HUES48 (cell line): ENCODE results near the gene PARD6A.
A peak's percentile ranks its signal among the peaks of the same experiment; 100 is the strongest.

Experiments
- H3K27ac ChIP-seq: one replicate; pipeline ENCODE4 v1.7.0; 2013; ENCODE audit warnings: low read depth, low read length, inconsistent platforms
- H3K27me3 ChIP-seq: 2 replicates; pipeline ENCODE4 v1.6.1; 2013; ENCODE audit warnings: mild to moderate bottlenecking, low read length; ENCODE audit not compliant: control insufficient read depth, insufficient read depth
- H3K36me3 ChIP-seq: 2 replicates; pipeline ENCODE4 v1.6.1; 2013; ENCODE audit warnings: low read length; ENCODE audit not compliant: control insufficient read depth, insufficient read depth
- H3K4me1 ChIP-seq: 2 replicates; pipeline ENCODE4 v1.6.1; 2013; ENCODE audit warnings: mild to moderate bottlenecking, low read length; ENCODE audit not compliant: control insufficient read depth, insufficient read depth
- H3K4me3 ChIP-seq: 2 replicates; pipeline ENCODE4 v1.5.1; 2013; ENCODE audit warnings: mild to moderate bottlenecking, low read depth, low read length
- H3K9ac ChIP-seq: 2 replicates; pipeline ENCODE4 v1.6.1; 2013; ENCODE audit warnings: mild to moderate bottlenecking, low read depth, low read length, moderate library complexity
- H3K9me3 ChIP-seq: 2 replicates; pipeline ENCODE4 v1.6.1; 2013; ENCODE audit warnings: low read length; ENCODE audit not compliant: control insufficient read depth, insufficient read depth

PARD6A gene

DNA sequence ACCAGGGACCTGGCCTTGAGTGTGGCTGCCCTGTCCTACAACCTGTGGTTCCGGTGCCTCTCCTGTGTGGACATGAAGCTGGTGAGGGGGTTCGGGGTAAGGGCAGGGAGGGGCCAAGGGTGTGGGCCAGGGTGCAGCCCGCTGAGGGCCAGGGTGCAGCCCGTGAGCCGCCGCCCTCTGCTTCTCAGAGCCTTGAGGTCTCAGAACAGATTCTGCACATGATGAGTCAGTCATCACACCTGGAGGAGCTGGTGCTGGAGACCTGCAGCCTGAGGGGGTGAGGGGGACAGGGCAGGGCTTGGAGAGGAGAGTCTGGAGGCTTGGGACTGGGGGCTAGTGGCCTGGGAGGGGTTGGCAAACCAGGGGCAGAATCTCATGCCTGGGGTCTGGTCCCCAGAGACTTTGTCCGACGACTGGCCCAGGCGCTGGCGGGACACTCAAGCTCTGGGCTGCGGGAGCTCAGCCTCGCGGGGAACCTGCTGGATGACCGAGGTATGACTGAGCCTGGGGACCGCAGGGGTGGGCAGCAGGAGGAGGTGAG lies 13.6 kb upstream of the PARD6A start:
- Histone ChIP-seq H3K9ac (no peak overlapping the region), H3K4me3 (no peak overlapping the region), H3K27me3 (no peaks in the 10 kb centered on the region; the same call in 1 of the 2 replicates), H3K9me3 (no peaks in the 10 kb centered on the region), H3K36me3 (peaks cover 16% of the 10 kb centered on the region), H3K4me1 (peaks cover 3% of the 10 kb centered on the region; the same call in 1 of the 2 replicates), H3K27ac (no peak overlapping the region)

DNA sequence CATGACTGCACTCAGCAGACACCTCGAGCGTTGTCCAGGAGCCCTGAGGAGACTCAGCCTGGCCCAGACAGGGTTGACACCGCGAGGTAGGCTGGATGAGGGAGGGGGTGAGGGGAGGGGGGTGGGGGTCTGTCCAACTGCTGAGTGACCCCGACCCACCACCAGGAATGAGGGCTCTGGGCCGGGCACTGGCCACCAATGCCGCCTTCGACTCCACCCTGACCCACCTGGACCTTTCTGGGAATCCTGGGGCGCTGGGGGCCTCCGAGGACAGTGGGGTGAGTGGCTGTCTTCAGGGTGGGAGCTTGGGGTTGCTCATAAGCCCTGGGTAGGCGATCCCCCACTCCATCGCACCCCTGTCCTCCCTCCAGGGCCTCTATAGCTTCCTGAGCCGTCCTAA lies 13.1 kb upstream of the PARD6A start:
- H3K4me1 ChIP-seq, result peaks cover 3% of the 10 kb centered on the region; the same call in 1 of the 2 replicates
- H3K27me3 ChIP-seq, result no peaks in the 10 kb centered on the region; the same call in 1 of the 2 replicates
- no peak overlapping the region for H3K9ac ChIP-seq
- H3K36me3 ChIP-seq, result peaks cover 16% of the 10 kb centered on the region
- no peak overlapping the region for H3K4me3 ChIP-seq
- H3K27ac ChIP-seq, result no peak overlapping the region
- no peaks in the 10 kb centered on the region for H3K9me3 ChIP-seq

DNA sequence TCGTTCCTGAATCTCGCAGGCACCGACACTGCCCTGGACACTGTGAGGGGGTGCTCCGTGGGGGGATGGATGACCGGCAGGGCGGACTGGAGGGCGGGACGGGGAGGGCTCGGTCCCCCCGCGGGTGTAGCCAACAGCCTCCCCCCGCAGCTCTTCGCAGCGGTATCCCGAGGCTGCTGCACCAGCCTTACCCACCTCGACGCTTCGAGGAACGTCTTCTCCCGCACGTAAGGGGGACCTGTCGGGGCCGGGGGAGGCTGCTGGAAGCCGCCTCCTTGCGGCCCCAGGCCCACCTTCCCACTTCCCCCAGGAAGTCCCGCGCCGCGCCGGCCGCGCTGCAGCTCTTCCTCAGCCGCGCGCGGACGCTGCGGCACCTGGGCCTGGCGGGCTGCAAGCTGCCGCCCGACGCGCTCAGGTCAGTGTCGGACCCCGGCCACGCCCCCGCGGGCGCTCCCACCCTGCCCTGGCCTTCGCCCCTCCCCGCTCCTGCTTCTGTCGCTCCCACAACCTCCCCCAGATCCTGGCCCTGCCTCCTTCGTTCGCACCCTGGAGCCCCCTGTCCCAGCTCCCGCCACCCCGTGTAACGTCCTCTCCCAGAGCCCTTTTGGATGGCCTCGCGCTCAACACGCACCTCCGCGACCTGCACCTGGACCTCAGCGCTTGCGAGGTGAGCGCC lies 12.5 kb upstream of the PARD6A start:
- Histone ChIP-seq H3K27ac (no peak overlapping the region), H3K4me3 (no peak overlapping the region), H3K27me3 (no peaks in the 10 kb centered on the region; the same call in 1 of the 2 replicates), H3K4me1 (peaks cover 3% of the 10 kb centered on the region; the same call in 1 of the 2 replicates), H3K36me3 (peaks cover 16% of the 10 kb centered on the region), H3K9ac (no peak overlapping the region), H3K9me3 (no peaks in the 10 kb centered on the region)

GRCh38 chr16:67648764-67649407 lies 11.9 kb upstream of the PARD6A start:
- H3K27me3 ChIP-seq, result peaks cover 5% of the 10 kb centered on the region
- H3K4me3 ChIP-seq, result no peak overlapping the region
- H3K36me3 ChIP-seq, result peaks cover 16% of the 10 kb centered on the region
- H3K4me1 ChIP-seq, result peaks cover 3% of the 10 kb centered on the region; the same call in 1 of the 2 replicates
- H3K27ac ChIP-seq, result no peak overlapping the region
- H3K9me3 ChIP-seq, result no peaks in the 10 kb centered on the region
- no peak overlapping the region for H3K9ac ChIP-seq

DNA sequence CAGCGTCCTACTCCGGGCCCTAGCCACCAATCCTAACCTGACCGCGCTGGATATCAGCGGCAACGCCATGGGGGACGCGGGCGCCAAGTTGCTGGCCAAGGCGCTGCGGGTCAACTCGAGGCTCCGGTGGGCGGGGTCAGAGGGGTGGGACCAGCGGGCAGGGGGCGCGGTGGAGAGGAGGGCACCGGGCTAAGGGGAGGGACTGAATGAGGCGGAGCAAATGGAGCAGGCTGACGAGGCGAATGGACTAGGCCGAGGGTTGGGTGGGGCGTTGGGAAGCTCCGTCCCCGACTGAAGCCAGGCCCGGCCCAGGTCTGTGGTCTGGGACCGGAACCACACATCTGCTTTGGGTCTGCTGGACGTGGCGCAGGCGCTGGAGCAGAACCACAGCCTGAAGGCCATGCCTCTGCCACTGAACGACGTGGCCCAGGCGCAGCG lies 11.2 kb upstream of the PARD6A start:
- Histone ChIP-seq H3K9ac (no peak overlapping the region), H3K4me1 (peaks cover 3% of the 10 kb centered on the region; the same call in 1 of the 2 replicates), H3K4me3 (no peak overlapping the region), H3K27ac (no peak overlapping the region), H3K27me3 (peaks cover 5% of the 10 kb centered on the region), H3K9me3 (no peaks in the 10 kb centered on the region), H3K36me3 (peaks cover 16% of the 10 kb centered on the region)

GRCh38 chr16:67650023-67650422 lies 10.7 kb upstream of the PARD6A start:
- Histone ChIP-seq H3K36me3 (peaks cover 16% of the 10 kb centered on the region), H3K9me3 (no peaks in the 10 kb centered on the region), H3K27ac (no peak overlapping the region), H3K27me3 (peaks cover 8% of the 10 kb centered on the region), H3K9ac (no peak overlapping the region), H3K4me3 (no peak overlapping the region), H3K4me1 (peaks cover 3% of the 10 kb centered on the region; the same call in 1 of the 2 replicates)

GRCh38 chr16:67651039-67651438 lies 9.7 kb upstream of the PARD6A start:
- H3K27me3 ChIP-seq, result peaks cover 8% of the 10 kb centered on the region
- no peak overlapping the region for H3K9ac ChIP-seq
- H3K36me3 ChIP-seq, result peaks cover 19% of the 10 kb centered on the region
- H3K4me3 ChIP-seq, result no peak overlapping the region
- no peak overlapping the region for H3K27ac ChIP-seq
- no peaks in the 10 kb centered on the region; the same call in 1 of the 2 replicates for H3K4me1 ChIP-seq
- H3K9me3 ChIP-seq, result no peaks in the 10 kb centered on the region

DNA sequence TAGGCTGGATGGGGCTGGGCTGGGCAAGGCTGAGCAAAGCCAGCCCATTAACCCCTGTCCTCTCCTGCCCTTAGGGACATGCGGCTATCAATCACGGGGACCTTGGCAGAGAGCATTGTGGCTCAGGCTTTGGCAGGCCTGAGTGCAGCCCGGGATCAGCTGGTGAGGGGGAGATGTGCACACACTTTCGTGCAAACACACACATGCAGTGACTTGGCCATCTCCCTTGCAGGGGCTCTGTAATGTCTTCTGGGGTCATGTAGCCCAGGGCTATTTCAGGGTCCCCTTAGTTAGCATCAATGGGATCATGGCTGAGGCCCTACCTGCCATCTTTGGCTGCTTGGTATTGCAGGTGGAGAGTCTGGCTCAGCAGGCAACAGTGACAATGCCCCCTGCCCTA lies 8.9 kb upstream of the PARD6A start:
- H3K9me3 ChIP-seq, result no peaks in the 10 kb centered on the region
- H3K4me1 ChIP-seq, result no peaks in the 10 kb centered on the region; the same call in 1 of the 2 replicates
- H3K36me3 ChIP-seq, result peaks cover 23% of the 10 kb centered on the region
- no peak overlapping the region for H3K27ac ChIP-seq
- H3K27me3 ChIP-seq, result peaks cover 8% of the 10 kb centered on the region
- H3K4me3 ChIP-seq, result no peak overlapping the region
- no peak overlapping the region for H3K9ac ChIP-seq

GRCh38 chr16:67652578-67653127 lies 8.1 kb upstream of the PARD6A start:
- peak overlapping the region; percentile 70; the same call in 1 of the 2 replicates for H3K4me3 ChIP-seq
- H3K27ac ChIP-seq, result no peak overlapping the region
- no peak overlapping the region for H3K9ac ChIP-seq
- peaks cover 8% of the 10 kb centered on the region for H3K27me3 ChIP-seq
- no peaks in the 10 kb centered on the region; the same call in 1 of the 2 replicates for H3K4me1 ChIP-seq
- no peaks in the 10 kb centered on the region for H3K9me3 ChIP-seq
- H3K36me3 ChIP-seq, result peaks cover 27% of the 10 kb centered on the region

- Histone ChIP-seq H3K27me3 (peaks cover 8% of the 10 kb centered on the region), H3K27ac (no peak overlapping the region), H3K4me1 (no peaks in the 10 kb centered on the region; the same call in 1 of the 2 replicates), H3K9ac (no peak overlapping the region), H3K4me3 (peak overlapping the region; percentile 70), H3K9me3 (no peaks in the 10 kb centered on the region), H3K36me3 (peaks cover 33% of the 10 kb centered on the region)
Measured at GRCh38 chr16:67653128-67653788, 7.5 kb upstream of the PARD6A start.
